B cell (primary cell): ENCODE results near the gene GCH1. TPM values are rescaled to one million over a fixed set of nuclear protein-coding genes. Genes with fewer than 3 reads are reported as not detected.

Experiments used
- ATAC-seq: fragments of 200-7000 bp; cut with Tn5 transposase; one replicate; pipeline ENCODE4 v1.10.0; 2021; ENCODE audit warnings: low read depth, mild to moderate bottlenecking, moderate number of reproducible peaks, moderate library complexity
- CTCF ChIA-PET: fragments of 350-600 bp; sonication (Branson Sonifier 250); formaldehyde crosslinking; loops from one replicate; lab custom pipeline; 2021; ENCODE audit warnings: antibody characterized with exemption, inconsistent platforms; lab: Charles Lee
- POLR2A ChIA-PET: fragments of 350-600 bp; sonication (Branson Sonifier 250); formaldehyde crosslinking; loops from one replicate; lab custom pipeline; 2021; ENCODE audit warnings: antibody characterized with exemption; lab: Charles Lee
- DNase-seq: peaks from one replicate; pipeline ENCODE4 v3.0.0; 2013
- H2AFZ ChIP-seq: 2 replicates; pipeline ENCODE4 v1.6.1; 2012; ENCODE audit warnings: mild to moderate bottlenecking, low read depth, low read length; ENCODE audit not compliant: insufficient read depth, poor library complexity, severe bottlenecking
- H3K27ac ChIP-seq, 2 donors: 1 replicate in 1 of 2; 2 replicates in 1 of 2; pipeline ENCODE4 v1.5.1; 2012 to 2013; ENCODE audit warnings: low read length in 2 of 2, mild to moderate bottlenecking in 2 of 2, moderate library complexity in 1 of 2
- H3K27me3 ChIP-seq, 4 experiments: fragments of 200-600 bp in 1 of 4; sonication (generic) in 1 of 4; replicated peaks in 1 of 4; 1 replicate in 2 of 4; 2 replicates in 2 of 4; pipeline versions ENCODE4 v1.6.1 to v1.7.0; 2013 to 2016; ENCODE audit warnings: low read length in 3 of 4, mild to moderate bottlenecking in 2 of 4, mixed read lengths in 1 of 4, moderate library complexity in 1 of 4; ENCODE audit not compliant: insufficient read depth in 4 of 4, control insufficient read depth in 3 of 4; ENCODE audit errors: control extremely low read depth in 1 of 4
- H3K36me3 ChIP-seq, 2 experiments: replicated peaks in 1 of 2; 1 replicate in 1 of 2; 2 replicates in 1 of 2; pipeline versions ENCODE4 v1.6.1 to v1.7.1; 2013; ENCODE audit warnings: low read length in 1 of 2; ENCODE audit not compliant: insufficient read depth in 2 of 2, control insufficient read depth in 1 of 2; ENCODE audit errors: control extremely low read depth in 1 of 2, extremely low read depth in 1 of 2
- H3K4me1 ChIP-seq, 2 donors: fragments of 200-600 bp in 1 of 2; sonication (generic) in 1 of 2; 1 replicate in 1 of 2; 2 replicates in 1 of 2; pipeline versions ENCODE4 v1.5.1 to v1.6.1; 2013 to 2017; ENCODE audit warnings: low read length in 2 of 2; ENCODE audit not compliant: control insufficient read depth in 2 of 2, insufficient read depth in 2 of 2
- H3K4me2 ChIP-seq: replicated peaks from 2 replicates; pipeline ENCODE3; 2012; ENCODE audit warnings: mild to moderate bottlenecking, low read depth, low read length; ENCODE audit not compliant: poor library complexity, severe bottlenecking
- H3K4me3 ChIP-seq, 5 experiments: fragments of 200-600 bp in 1 of 5; sonication (generic) in 1 of 5; 1 replicate in 3 of 5; 2 replicates in 2 of 5; pipeline versions ENCODE4 v1.5.1 to v1.7.0; 2011 to 2016; ENCODE audit warnings: low read length in 4 of 5, mild to moderate bottlenecking in 4 of 5, low read depth in 2 of 5, control low read depth in 1 of 5, moderate library complexity in 1 of 5; ENCODE audit not compliant: insufficient read depth in 1 of 5; ENCODE audit errors: control extremely low read depth in 1 of 5, extremely low read depth in 1 of 5
- H3K79me2 ChIP-seq: fragments of 200-600 bp; sonication (generic); one replicate; pipeline ENCODE4 v1.6.0; 2016; ENCODE audit warnings: low read length; ENCODE audit not compliant: control insufficient read depth, insufficient read depth
- H3K9ac ChIP-seq: fragments of 200-600 bp; sonication (generic); 2 replicates; pipeline ENCODE4 v1.6.1; 2017; ENCODE audit warnings: mild to moderate bottlenecking, low read length, moderate library complexity
- H3K9me3 ChIP-seq, 3 donors: one replicate each; pipeline versions ENCODE4 v1.6.1 to v1.7.1; 2013; ENCODE audit warnings: low read length in 2 of 3; ENCODE audit not compliant: control insufficient read depth in 2 of 3, insufficient read depth in 1 of 3; ENCODE audit errors: control extremely low read depth in 1 of 3
- H4K20me1 ChIP-seq: 2 replicates; pipeline ENCODE4 v1.6.0; 2012; ENCODE audit warnings: mild to moderate bottlenecking, low read length; ENCODE audit not compliant: insufficient read depth, control insufficient read depth, poor library complexity, severe bottlenecking
- H3K27ac Mint-ChIP-seq: one replicate; pipeline ENCODE4 v1.8.0; 2021; ENCODE audit warnings: mixed read lengths
- H3K27me3 Mint-ChIP-seq: one replicate; pipeline ENCODE4 v1.8.0; 2021; ENCODE audit warnings: mixed read lengths
- H3K4me1 Mint-ChIP-seq: one replicate; pipeline ENCODE4 v1.8.0; 2021; ENCODE audit warnings: mixed read lengths
- H3K4me3 Mint-ChIP-seq: one replicate; pipeline ENCODE4 v1.8.0; 2021; ENCODE audit warnings: mixed read lengths
- H3K9me3 Mint-ChIP-seq: one replicate; pipeline ENCODE4 v1.8.0; 2022; ENCODE audit warnings: mixed read lengths; ENCODE audit not compliant: insufficient read depth
- CTCF ChIP-seq: fragments of 200-600 bp; IDR thresholded peaks from one replicate; pipeline ENCODE4 v1.8.0; 2022; ENCODE audit warnings: antibody characterized with exemption, mild to moderate bottlenecking
- EZH2 ChIP-seq: IDR thresholded peaks from 2 replicates; pipeline ENCODE4 v1.6.1; 2012; ENCODE audit warnings: borderline replicate concordance, low read depth, mild to moderate bottlenecking, moderate library complexity, low read length; ENCODE audit not compliant: insufficient read depth, poor library complexity, severe bottlenecking
- WGBS: methylation state at CpG from one replicate; pipeline ENCODE4 v1.1.5; 2013; ENCODE audit warnings: missing lambda C conversion rate; ENCODE audit not compliant: insufficient coverage; 5-methylcytosine and 5-hydroxymethylcytosine counted together
- intact Hi-C: fragments of 100-400 bp; cut with micrococcal nuclease; formaldehyde crosslinking; loops from one replicate; pipeline ENCODE4 v1.10.0; 2022
- polyA plus RNA-seq: library from polyadenylated mRNA; depleted of rRNA; stranded (reverse); fragments of >200 nt; gene quantifications from 2 replicates; pipeline ENCODE4 v1.2.3, GENCODE V29; 2012
- total RNA-seq, 2 donors: library from RNA; stranded (reverse); fragments of 120-200 nt in 1 of 2; gene quantifications; 1 replicate in 1 of 2; 2 replicates in 1 of 2; pipeline versions ENCODE4 v1.2.3 to v1.2.4, GENCODE V29; 2013 to 2022

GCH1 gene
- total and polyA plus RNA-seq, 2 donors (not counting 1 experiment from before 2014, with no cell fraction given): 17.0 to 24.6 TPM

- no peaks in the 10 kb centered on the region for H3K79me2 ChIP-seq
- POLR2A ChIA-PET: no interaction called here
- WGBS: 80% methylated on average over 7 of the region's 14 CpGs
- peaks cover 0 to 3% (median 0%) of the 10 kb centered on the region in 4 experiments for H3K27me3 ChIP-seq
- peaks cover 1 to 8% (median 5%) of the 10 kb centered on the region in 3 donors for H3K9me3 ChIP-seq
- ATAC-seq (no peak), DNase-seq (no peak)
- no peak overlapping the region for H2AFZ ChIP-seq
- H4K20me1 ChIP-seq: no peaks in the 10 kb centered on the region
- H3K4me3 ChIP-seq: no peak overlapping the region
- CTCF ChIA-PET: interaction anchor here (1.2 to 1.6 kb wide), 2 partner anchors 14 kb away, joined by 3 to 6 read pairs; no protein-coding TSS in a partner anchor
- H3K4me3 Mint-ChIP-seq: no peak overlapping the region
- no peaks in the 10 kb centered on the region for H3K27me3 Mint-ChIP-seq
- H3K9me3 Mint-ChIP-seq: no peaks in the 10 kb centered on the region
- H3K4me1 Mint-ChIP-seq: no peaks in the 10 kb centered on the region
- no peak overlapping the region for H3K4me2 ChIP-seq
- no peaks in the 10 kb centered on the region for H3K4me1 ChIP-seq
- no peak overlapping the region for H3K9ac ChIP-seq
- H3K27ac Mint-ChIP-seq: no peak overlapping the region
- no peaks in the 10 kb centered on the region for H3K36me3 ChIP-seq
- intact Hi-C loops: no loop called here
- TF ChIP-seq CTCF (no peak), EZH2 (no peak)
- H3K27ac ChIP-seq: no peak overlapping the region
These were observed 84.2 kb downstream of the GCH1 start for GRCh38 chr14:54818201-54819133.

GRCh38 chr14:54817506-54817905, 85.1 kb downstream of the GCH1 start:
- no peak overlapping the region for H2AFZ ChIP-seq
- no peak for TF ChIP-seq EZH2
- no peak for TF ChIP-seq CTCF
- 100% methylated on average over 4 of the region's 5 CpGs for WGBS
- no peaks in the 10 kb centered on the region for H4K20me1 ChIP-seq
- Mint-ChIP-seq H3K27me3 (no peaks in the 10 kb centered on the region), H3K27ac (no peak overlapping the region), H3K4me1 (no peaks in the 10 kb centered on the region), H3K4me3 (no peak overlapping the region), H3K9me3 (no peaks in the 10 kb centered on the region)
- H3K36me3 ChIP-seq: no peaks in the 10 kb centered on the region
- ATAC-seq: no peak
- ChIA-PET CTCF (interaction anchor here (0.7 to 1.6 kb wide), 2 partner anchors 15 to 212 kb away, joined by 3 read pairs; no protein-coding TSS in a partner anchor), POLR2A (no interaction called here)
- no peak overlapping the region for H3K4me3 ChIP-seq
- no peak overlapping the region for H3K4me2 ChIP-seq
- H3K9ac ChIP-seq: no peak overlapping the region
- no peaks in the 10 kb centered on the region for H3K9me3 ChIP-seq
- no peaks in the 10 kb centered on the region for H3K4me1 ChIP-seq
- H3K79me2 ChIP-seq: no peaks in the 10 kb centered on the region
- H3K27ac ChIP-seq: no peak overlapping the region
- intact Hi-C loops: no loop called here
- peaks cover 0 to 3% (median 0%) of the 10 kb centered on the region in 4 experiments for H3K27me3 ChIP-seq
- no peak for DNase-seq
